ENCODE results near the gene COL9A3. TPM values are rescaled to one million over a fixed set of nuclear protein-coding genes. Genes with fewer than 3 reads are reported as not detected.
"Not testable (repeated sequence)": the region's sequence is repeated elsewhere in the genome, so short reads cannot be mapped to it uniquely, and the experiment has no call there.

Gene COL9A3
- polyA plus RNA-seq, 4 donors: 3.4 to 12.7 (median 5.9) TPM

GRCh38 chr20:62850333-62850974 lies 33.6 kb downstream of the COL9A3 start:
- H3K9me3 ChIP-seq (ENCODE audit: control insufficient read depth in 2 of 2, insufficient read depth in 1 of 2, low read depth in 1 of 2, low read length in 1 of 2): no peaks in the 10 kb centered on the region
- H3K4me3 ChIP-seq (ENCODE audit: low read depth in 1 of 3, low read length in 3 of 3): no peak overlapping the region
- peaks cover 0 to 29% (median 7%) of the 10 kb centered on the region in 3 donors for H3K36me3 ChIP-seq (ENCODE audit: control insufficient read depth in 3 of 3, insufficient read depth in 2 of 3, low read depth in 1 of 3, low read length in 3 of 3)
- no peaks in the 10 kb centered on the region for H3K4me1 ChIP-seq (ENCODE audit: control insufficient read depth in 3 of 3, insufficient read depth in 2 of 3, low read depth in 1 of 3, low read length in 2 of 3)
- DNase-seq: no peak
- H3K27me3 ChIP-seq (ENCODE audit: control insufficient read depth in 3 of 3, insufficient read depth in 3 of 3, low read length in 3 of 3): no peaks in the 10 kb centered on the region
- H3K27ac ChIP-seq (ENCODE audit: low read depth in 1 of 3, low read length in 2 of 3): no peak overlapping the region
- no peak for FAIRE-seq
- 91 to 93% (median 92%) methylated on average over 20 to 22 of the region's 22 CpGs for WGBS, 3 donors

GRCh38 chr20:62852196-62852595 lies 35.3 kb downstream of the COL9A3 start:
- Histone ChIP-seq H3K4me1 (ENCODE audit: control insufficient read depth in 3 of 3, insufficient read depth in 2 of 3, low read depth in 1 of 3, low read length in 2 of 3) (no peaks in the 10 kb centered on the region), H3K27me3 (ENCODE audit: control insufficient read depth in 3 of 3, insufficient read depth in 3 of 3, low read length in 3 of 3) (no peaks in the 10 kb centered on the region), H3K36me3 (ENCODE audit: control insufficient read depth in 3 of 3, insufficient read depth in 2 of 3, low read depth in 1 of 3, low read length in 3 of 3) (peaks cover 0 to 32% (median 4%) of the 10 kb centered on the region in 3 donors), H3K9me3 (ENCODE audit: control insufficient read depth in 2 of 2, insufficient read depth in 1 of 2, low read depth in 1 of 2, low read length in 1 of 2) (no peaks in the 10 kb centered on the region), H3K27ac (ENCODE audit: low read depth in 1 of 3, low read length in 2 of 3) (no peak overlapping the region), H3K4me3 (ENCODE audit: low read depth in 1 of 3, low read length in 3 of 3) (no peak overlapping the region)
- FAIRE-seq: no peak
- DNase-seq: no peak
- WGBS, 3 donors: 90 to 91% (median 91%) methylated on average over 8 of the region's 8 CpGs

GRCh38 chr20:62852841-62853240 lies 36.0 kb downstream of the COL9A3 start:
- Histone ChIP-seq H3K4me3 (ENCODE audit: low read depth in 1 of 3, low read length in 3 of 3) (no peak overlapping the region), H3K9me3 (ENCODE audit: control insufficient read depth in 2 of 2, insufficient read depth in 1 of 2, low read depth in 1 of 2, low read length in 1 of 2) (no peaks in the 10 kb centered on the region), H3K27me3 (ENCODE audit: control insufficient read depth in 3 of 3, insufficient read depth in 3 of 3, low read length in 3 of 3) (no peaks in the 10 kb centered on the region), H3K36me3 (ENCODE audit: control insufficient read depth in 3 of 3, insufficient read depth in 2 of 3, low read depth in 1 of 3, low read length in 3 of 3) (peaks cover 0 to 34% (median 4%) of the 10 kb centered on the region in 3 donors), H3K4me1 (ENCODE audit: control insufficient read depth in 3 of 3, insufficient read depth in 2 of 3, low read depth in 1 of 3, low read length in 2 of 3) (no peaks in the 10 kb centered on the region), H3K27ac (ENCODE audit: low read depth in 1 of 3, low read length in 2 of 3) (no peak overlapping the region)
- 94 to 98% (median 96%) methylated on average over 12 of the region's 12 CpGs for WGBS, 3 donors
- no peak for FAIRE-seq
- DNase-seq: no peak

- not testable (repeated sequence) for H3K27ac ChIP-seq (ENCODE audit: low read depth in 1 of 3, low read length in 2 of 3); H3K4me1 ChIP-seq (ENCODE audit: control insufficient read depth in 3 of 3, insufficient read depth in 2 of 3, low read depth in 1 of 3, low read length in 2 of 3); FAIRE-seq; H3K27me3 ChIP-seq (ENCODE audit: control insufficient read depth in 3 of 3, insufficient read depth in 3 of 3, low read length in 3 of 3); H3K4me3 ChIP-seq (ENCODE audit: low read depth in 1 of 3, low read length in 3 of 3); DNase-seq; H3K9me3 ChIP-seq (ENCODE audit: control insufficient read depth in 2 of 2, insufficient read depth in 1 of 2, low read depth in 1 of 2, low read length in 1 of 2)
- WGBS, 3 donors: 89 to 92% (median 91%) methylated on average over 6 of the region's 6 CpGs
- H3K36me3 ChIP-seq (ENCODE audit: control insufficient read depth in 3 of 3, insufficient read depth in 2 of 3, low read depth in 1 of 3, low read length in 3 of 3): peaks cover 0 to 34% (median 4%) of the 10 kb centered on the region in 3 donors
These were observed 36.5 kb downstream of the COL9A3 start for GRCh38 chr20:62853304-62853703.

GRCh38 chr20:62854121-62854520 lies 37.3 kb downstream of the COL9A3 start:
- Histone ChIP-seq H3K4me3 (ENCODE audit: low read depth in 1 of 3, low read length in 3 of 3) (no peak overlapping the region), H3K4me1 (ENCODE audit: control insufficient read depth in 3 of 3, insufficient read depth in 2 of 3, low read depth in 1 of 3, low read length in 2 of 3) (no peaks in the 10 kb centered on the region), H3K9me3 (ENCODE audit: control insufficient read depth in 2 of 2, insufficient read depth in 1 of 2, low read depth in 1 of 2, low read length in 1 of 2) (no peaks in the 10 kb centered on the region), H3K36me3 (ENCODE audit: control insufficient read depth in 3 of 3, insufficient read depth in 2 of 3, low read depth in 1 of 3, low read length in 3 of 3) (peaks cover 0 to 34% (median 4%) of the 10 kb centered on the region in 3 donors), H3K27ac (ENCODE audit: low read depth in 1 of 3, low read length in 2 of 3) (no peak overlapping the region), H3K27me3 (ENCODE audit: control insufficient read depth in 3 of 3, insufficient read depth in 3 of 3, low read length in 3 of 3) (no peaks in the 10 kb centered on the region)
- DNase-seq (no peak), FAIRE-seq (no peak)
- 93 to 97% (median 96%) methylated on average over 13 of the region's 13 CpGs for WGBS, 3 donors

- Histone ChIP-seq H3K4me3 (ENCODE audit: low read depth in 1 of 3, low read length in 3 of 3) (no peak overlapping the region), H3K27ac (ENCODE audit: low read depth in 1 of 3, low read length in 2 of 3) (no peak overlapping the region), H3K4me1 (ENCODE audit: control insufficient read depth in 3 of 3, insufficient read depth in 2 of 3, low read depth in 1 of 3, low read length in 2 of 3) (peaks cover 0 to under 1% (median 0%) of the 10 kb centered on the region in 3 donors), H3K27me3 (ENCODE audit: control insufficient read depth in 3 of 3, insufficient read depth in 3 of 3, low read length in 3 of 3) (peaks cover 0 to 3% (median 0%) of the 10 kb centered on the region in 3 donors), H3K9me3 (ENCODE audit: control insufficient read depth in 2 of 2, insufficient read depth in 1 of 2, low read depth in 1 of 2, low read length in 1 of 2) (no peaks in the 10 kb centered on the region), H3K36me3 (ENCODE audit: control insufficient read depth in 3 of 3, insufficient read depth in 2 of 3, low read depth in 1 of 3, low read length in 3 of 3) (peaks cover 0 to 34% (median 4%) of the 10 kb centered on the region in 3 donors)
- DNase-seq: no peak
- no peak for FAIRE-seq
- WGBS, 3 donors: 85 to 98% (median 89%) methylated on average over 5 of the region's 5 CpGs
These were observed 38.3 kb downstream of the COL9A3 start for GRCh38 chr20:62855120-62855519.

GRCh38 chr20:62856931-62857619 lies 40.2 kb downstream of the COL9A3 start:
- Histone ChIP-seq H3K9me3 (ENCODE audit: control insufficient read depth in 2 of 2, insufficient read depth in 1 of 2, low read depth in 1 of 2, low read length in 1 of 2) (peaks cover 0 to 2% of the 10 kb centered on the region in 2 donors), H3K27ac (ENCODE audit: low read depth in 1 of 3, low read length in 2 of 3) (no peak overlapping the region), H3K27me3 (ENCODE audit: control insufficient read depth in 3 of 3, insufficient read depth in 3 of 3, low read length in 3 of 3) (peaks cover 0 to 8% (median 2%) of the 10 kb centered on the region in 3 donors), H3K4me3 (ENCODE audit: low read depth in 1 of 3, low read length in 3 of 3) (no peak overlapping the region), H3K4me1 (ENCODE audit: control insufficient read depth in 3 of 3, insufficient read depth in 2 of 3, low read depth in 1 of 3, low read length in 2 of 3) (peaks cover 0 to 4% (median 4%) of the 10 kb centered on the region in 3 donors), H3K36me3 (ENCODE audit: control insufficient read depth in 3 of 3, insufficient read depth in 2 of 3, low read depth in 1 of 3, low read length in 3 of 3) (peaks cover 0 to 28% (median 4%) of the 10 kb centered on the region in 3 donors)
- FAIRE-seq (no peak), DNase-seq (peak in 1 of 2 donors; percentile 24)
- 77 to 86% (median 82%) methylated on average over 25 of the region's 25 CpGs for WGBS, 3 donors

- Histone ChIP-seq H3K27me3 (ENCODE audit: control insufficient read depth in 3 of 3, insufficient read depth in 3 of 3, low read length in 3 of 3) (peaks cover 0 to 8% (median 2%) of the 10 kb centered on the region in 3 donors), H3K27ac (ENCODE audit: low read depth in 1 of 3, low read length in 2 of 3) (no peak overlapping the region), H3K4me1 (ENCODE audit: control insufficient read depth in 3 of 3, insufficient read depth in 2 of 3, low read depth in 1 of 3, low read length in 2 of 3) (peaks cover 0 to 4% (median 4%) of the 10 kb centered on the region in 3 donors), H3K4me3 (ENCODE audit: low read depth in 1 of 3, low read length in 3 of 3) (no peak overlapping the region), H3K36me3 (ENCODE audit: control insufficient read depth in 3 of 3, insufficient read depth in 2 of 3, low read depth in 1 of 3, low read length in 3 of 3) (peaks cover 0 to 19% (median 0%) of the 10 kb centered on the region in 3 donors), H3K9me3 (ENCODE audit: control insufficient read depth in 2 of 2, insufficient read depth in 1 of 2, low read depth in 1 of 2, low read length in 1 of 2) (peaks cover 0 to 7% of the 10 kb centered on the region in 2 donors)
- 87 to 94% (median 92%) methylated on average over 18 to 20 of the region's 23 CpGs for WGBS, 3 donors
- DNase-seq (no peak), FAIRE-seq (no peak)
These were observed 41.4 kb downstream of the COL9A3 start for GRCh38 chr20:62858058-62858830.
